Activated gamma-delta T cell (primary cell): ENCODE measurements around the gene CTDSP1.

ENCODE experiments used
- DNase-seq: peaks from one replicate; lab custom pipeline; 2025; lab: John Stamatoyannopoulos, UW

The CTDSP1 gene

GRCh38 chr2:218383892-218384519 is 15.7 kb upstream of the CTDSP1 start:
- no peak for DNase-seq

GRCh38 chr2:218384975-218385374 is 14.7 kb upstream of the CTDSP1 start:
- DNase-seq, result no peak

DNA sequence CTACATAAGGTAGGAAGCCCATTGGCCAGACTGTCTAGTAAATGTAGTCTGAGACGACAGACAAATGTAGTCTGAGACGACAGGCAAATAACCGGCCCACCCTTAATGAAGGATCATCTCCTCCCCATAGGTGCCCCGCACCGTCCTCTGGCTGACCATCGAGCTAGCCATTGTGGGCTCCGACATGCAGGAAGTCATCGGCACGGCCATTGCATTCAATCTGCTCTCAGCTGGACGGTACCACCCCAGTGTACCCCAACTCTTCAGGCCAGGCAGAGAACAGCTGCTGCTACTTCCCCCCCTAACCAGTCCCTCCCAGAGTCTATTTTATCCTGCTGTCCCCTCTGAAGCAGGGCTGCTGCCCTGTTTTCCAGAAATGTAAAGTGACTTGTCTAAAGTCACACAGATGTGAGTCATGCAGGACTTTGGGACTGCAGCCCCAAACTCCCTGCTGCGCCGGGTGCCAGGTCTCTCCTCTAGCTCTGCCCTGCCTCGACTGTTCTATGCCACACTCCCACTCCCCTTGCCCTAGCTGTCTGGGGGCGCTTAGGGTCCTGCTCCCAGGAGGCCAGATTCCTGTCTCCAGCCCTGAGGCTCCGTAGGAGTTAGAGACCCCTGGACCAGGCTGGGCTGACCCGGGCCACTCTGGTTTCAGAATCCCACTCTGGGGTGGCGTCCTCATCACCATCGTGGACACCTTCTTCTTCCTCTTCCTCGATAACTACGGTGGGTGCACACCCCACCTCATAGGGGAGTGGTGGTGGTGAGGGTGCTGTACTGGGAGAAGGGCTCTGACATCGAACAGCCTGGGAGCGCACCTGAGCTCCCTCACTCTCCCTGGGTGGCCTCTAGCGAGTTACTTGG is 12.9 kb upstream of the CTDSP1 start:
- no peak for DNase-seq

DNA sequence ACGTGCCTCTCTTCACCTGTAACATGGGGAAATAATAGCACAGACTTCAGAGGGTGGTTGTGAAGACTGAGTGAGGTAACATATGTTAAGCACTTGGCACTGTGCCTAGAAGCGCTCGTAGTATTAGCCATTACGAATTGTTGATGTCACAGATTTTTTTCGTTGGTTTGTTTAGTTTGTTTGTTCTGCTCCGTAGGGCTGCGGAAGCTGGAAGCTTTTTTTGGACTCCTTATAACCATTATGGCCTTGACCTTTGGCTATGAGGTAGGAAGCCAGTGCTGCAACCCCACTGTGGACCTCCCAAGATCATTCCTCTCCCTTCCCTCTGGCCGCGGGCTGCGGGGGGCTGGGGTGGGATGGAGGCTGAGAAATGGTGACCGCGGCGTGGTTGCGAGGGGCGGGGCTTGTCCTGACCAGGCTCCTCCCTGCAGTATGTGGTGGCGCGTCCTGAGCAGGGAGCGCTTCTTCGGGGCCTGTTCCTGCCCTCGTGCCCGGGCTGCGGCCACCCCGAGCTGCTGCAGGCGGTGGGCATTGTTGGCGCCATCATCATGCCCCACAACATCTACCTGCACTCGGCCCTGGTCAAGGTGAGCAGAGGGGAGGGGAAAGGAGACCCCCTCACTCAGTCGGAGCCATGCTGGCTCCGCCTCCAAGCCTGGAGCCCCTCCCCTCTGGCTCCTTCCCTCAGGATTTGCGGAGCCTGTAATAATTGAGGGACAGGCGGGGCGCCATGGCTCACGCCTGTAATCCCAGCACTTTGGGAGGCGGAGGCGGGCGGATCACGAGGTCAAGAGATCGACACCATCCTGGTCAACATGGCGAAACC is 12.1 kb upstream of the CTDSP1 start:
- no peak for DNase-seq

DNA sequence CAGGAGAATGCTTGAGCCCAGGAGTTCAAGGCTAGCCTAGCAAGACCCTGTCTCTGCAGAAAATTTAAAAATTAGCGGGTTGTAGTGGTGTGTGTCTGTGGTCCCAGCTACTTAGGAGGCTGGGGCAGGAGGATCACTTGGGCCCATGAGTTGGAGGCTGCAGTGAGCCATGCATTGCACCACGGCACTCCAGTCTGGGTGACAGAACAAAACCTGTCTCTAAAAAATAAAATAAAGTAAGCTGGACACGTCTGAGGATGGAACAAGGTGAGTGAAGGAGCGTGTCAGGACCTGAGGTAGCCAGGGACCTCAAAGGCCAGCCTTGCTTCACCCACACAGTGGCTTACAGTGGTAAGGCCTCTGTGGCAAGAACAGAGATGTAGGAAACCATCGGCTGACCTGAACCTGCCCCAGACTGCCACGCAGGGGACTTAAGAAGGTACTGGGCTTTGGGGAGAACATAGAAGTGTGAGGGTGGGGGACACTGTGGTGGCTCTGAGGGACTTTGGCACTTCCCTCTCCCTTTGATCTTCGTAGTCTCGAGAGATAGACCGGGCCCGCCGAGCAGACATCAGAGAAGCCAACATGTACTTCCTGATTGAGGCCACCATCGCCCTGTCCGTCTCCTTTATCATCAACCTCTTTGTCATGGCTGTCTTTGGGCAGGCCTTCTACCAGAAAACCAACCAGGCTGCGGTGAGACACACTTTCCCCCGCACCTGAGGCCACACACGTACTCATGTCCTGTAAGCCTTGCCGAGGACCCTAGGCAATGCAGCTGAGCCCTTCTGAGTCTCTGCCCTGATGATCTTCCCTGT is 10.1 kb upstream of the CTDSP1 start:
- DNase-seq, result no peak

DNA sequence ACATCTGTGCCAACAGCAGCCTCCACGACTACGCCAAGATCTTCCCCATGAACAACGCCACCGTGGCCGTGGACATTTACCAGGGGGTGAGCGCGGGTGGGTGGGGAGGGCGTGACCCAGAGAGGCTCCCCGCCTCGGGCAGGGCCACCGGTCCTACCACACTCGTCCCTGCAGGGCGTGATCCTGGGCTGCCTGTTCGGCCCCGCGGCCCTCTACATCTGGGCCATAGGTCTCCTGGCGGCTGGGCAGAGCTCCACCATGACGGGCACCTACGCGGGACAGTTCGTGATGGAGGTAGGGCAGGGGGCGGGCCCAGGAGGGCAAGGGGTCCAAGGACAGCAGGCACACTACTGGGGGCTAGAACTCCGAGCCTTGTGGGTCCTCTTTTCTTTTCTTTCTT is 8.5 kb upstream of the CTDSP1 start:
- DNase-seq, result no peak

DNA sequence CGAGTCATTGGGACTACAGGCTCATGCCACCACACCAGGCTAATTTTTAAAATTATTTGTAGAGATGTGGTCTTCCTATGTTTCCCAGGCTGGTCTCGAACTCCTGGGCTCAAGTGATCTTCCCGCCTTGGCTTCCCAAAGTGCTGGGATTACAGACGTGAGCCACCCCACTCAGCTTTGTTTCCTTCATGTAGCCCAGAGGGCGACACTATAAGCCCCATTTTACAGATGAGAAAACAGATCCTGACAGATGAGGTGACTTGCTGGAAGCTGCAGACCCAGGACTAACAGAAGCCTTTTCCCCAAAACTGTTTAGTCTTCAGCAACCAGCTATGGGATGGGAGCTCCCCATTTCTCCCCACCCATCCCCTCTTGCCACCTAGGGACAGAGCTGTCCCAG is 7.2 kb upstream of the CTDSP1 start:
- DNase-seq, result no peak

- DNase-seq, result no peak
Observed at GRCh38 chr2:218392891-218393462, 6.7 kb upstream of the CTDSP1 start.

- no peak for DNase-seq
Observed at GRCh38 chr2:218393750-218394290, 5.8 kb upstream of the CTDSP1 start.

DNA sequence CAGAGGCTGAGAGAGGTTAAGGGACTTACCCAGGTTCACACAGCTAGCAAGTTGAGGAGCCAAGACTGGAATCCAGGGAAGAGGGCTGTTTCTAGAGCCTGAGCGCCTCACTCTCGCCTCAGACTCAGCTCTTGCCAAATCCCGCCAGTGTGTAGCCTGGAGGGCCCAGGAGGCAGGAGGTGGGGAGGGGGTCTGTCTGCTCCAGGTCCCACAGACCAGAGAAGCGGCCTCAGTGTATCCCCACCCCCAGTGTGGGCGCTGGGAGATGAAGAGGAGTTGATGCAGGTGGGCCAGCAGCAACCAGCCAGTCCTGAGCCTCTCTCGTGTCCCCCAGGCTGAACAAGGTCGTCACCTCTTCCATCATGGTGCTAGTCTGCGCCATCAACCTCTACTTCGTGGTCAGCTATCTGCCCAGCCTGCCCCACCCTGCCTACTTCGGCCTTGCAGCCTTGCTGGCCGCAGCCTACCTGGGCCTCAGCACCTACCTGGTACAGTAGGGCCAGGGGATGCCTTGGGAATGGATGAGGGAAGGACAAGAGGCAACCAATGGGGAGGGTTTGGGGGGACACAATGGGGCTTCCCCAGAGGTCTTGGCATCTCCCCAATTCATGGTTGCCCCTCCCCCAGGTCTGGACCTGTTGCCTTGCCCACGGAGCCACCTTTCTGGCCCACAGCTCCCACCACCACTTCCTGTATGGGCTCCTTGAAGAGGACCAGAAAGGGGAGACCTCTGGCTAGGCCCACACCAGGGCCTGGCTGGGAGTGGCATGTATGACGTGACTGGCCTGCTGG is 5.2 kb upstream of the CTDSP1 start:
- no peak for DNase-seq

- DNase-seq, result no peak
Observed at GRCh38 chr2:218395090-218395444, 4.6 kb upstream of the CTDSP1 start.

- DNase-seq, result no peak
Observed at GRCh38 chr2:218395456-218395825, 4.2 kb upstream of the CTDSP1 start.

- peak; percentile 89 for DNase-seq
Observed at GRCh38 chr2:218395826-218396687, 3.6 kb upstream of the CTDSP1 start.

DNA sequence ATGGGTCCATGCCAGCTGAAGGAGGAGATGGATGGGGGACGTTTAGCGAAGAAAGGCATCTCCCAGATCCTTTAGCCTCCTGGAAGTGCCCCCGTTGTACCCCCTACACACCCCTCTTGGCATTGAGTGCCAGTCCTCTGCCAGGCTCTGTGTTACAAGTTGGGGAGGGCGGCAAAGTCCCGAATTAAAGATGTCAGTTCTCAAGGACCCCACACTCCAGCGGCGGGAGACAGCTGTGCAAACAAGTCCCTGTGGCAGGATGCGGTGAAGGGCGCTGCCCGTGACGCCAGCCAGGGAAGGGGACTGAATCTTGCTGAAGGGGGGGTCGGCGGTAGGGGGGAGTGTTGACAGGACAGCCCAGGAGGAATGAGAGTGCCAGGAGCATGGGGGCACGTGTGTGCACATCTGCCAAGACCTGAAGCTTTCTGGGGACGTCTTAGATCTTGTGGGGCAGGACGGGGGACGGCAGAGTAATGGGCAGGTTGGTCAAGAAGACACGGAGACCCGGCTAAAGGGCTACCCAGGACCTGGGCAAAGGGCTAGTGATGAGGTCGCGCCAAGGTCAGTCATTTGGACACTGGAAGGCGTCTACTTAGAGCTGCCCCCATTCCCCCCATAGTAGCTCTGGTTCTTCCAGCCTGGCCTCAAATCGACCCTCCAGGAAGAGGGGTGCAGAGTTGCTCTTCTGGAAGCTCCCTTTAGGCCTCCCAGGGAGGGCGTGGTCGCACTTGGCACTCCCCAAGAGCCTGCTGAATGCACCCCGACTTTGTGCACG is 2.8 kb upstream of the CTDSP1 start:
- DNase-seq, result peak; percentile 70

- DNase-seq, result no peak
Observed at GRCh38 chr2:218397463-218397819, 2.2 kb upstream of the CTDSP1 start.

- peak; percentile 37 for DNase-seq
Observed at GRCh38 chr2:218397820-218398436, 1.7 kb upstream of the CTDSP1 start.

GRCh38 chr2:218398437-218399390 is 954 bp upstream of the CTDSP1 start:
- DNase-seq, result peak; percentile 60
